ENCODE results near the gene PIK3CB.

DNA sequence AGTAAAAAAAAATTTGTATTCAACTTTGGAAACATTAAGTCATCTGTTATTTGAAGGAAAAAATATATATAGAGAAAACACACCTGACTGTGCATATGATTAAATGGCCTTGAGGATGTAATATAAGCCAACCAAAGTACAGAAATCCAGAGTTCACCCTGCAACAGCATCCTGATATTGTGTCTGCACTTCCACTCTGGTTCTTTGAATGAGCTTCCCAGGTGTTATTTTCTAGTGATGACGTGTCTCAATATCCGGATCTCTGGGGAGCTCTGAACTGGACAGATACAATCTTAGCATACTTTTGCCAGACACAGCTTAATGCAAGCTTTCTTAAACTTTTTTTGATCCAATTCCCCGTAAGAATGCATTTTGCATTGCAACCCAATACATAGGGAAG lies 19.5 kb upstream of the PIK3CB start:
- no peak for TF ChIP-seq CTCF (IDR thresholded peaks at IDR 0.05; ENCODE audit: insufficient read depth, low read length, poor library complexity, severe bottlenecking)
- TF ChIP-seq EZH2phosphoT487 (conservative IDR thresholded peaks at IDR 0.05; ENCODE audit: low read length), result no peak
